Measurements from ENCODE around the gene ABHD12B.

DNA sequence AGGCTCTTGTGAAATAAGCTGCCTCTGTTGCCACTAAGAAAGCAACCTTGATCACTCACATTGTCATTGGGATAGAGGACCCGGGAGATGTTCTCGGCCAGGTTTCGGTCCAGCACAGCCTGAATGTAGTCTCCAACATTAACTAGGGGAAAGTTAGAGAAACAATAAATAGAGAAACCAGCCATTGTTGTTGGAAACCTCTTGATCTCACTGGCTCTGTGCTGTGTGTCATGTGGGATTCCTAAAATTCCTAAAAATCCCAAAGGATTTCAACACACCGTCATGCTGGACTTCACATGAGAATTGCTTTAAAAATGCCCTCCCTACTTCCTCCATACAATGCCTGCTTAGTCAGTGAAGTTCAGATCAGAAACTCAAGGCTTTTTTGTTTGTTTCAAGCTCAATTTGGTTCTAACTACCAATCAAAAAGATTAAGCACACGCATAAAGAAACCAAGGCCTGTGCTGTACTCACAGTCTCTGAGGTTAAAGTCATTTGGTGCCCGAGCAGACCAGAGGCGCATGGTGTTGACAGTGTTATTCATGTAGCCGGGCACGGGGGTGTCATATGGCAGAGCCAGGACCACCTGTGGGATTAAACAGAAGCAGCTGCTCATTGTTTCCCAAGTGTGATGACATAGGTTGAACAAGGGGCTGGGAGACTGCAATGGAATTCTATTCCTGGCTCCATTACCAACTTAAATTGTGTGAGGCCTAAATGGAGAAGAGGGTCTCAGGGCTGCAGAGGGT, 48.8 kb downstream of the ABHD12B start:
- TF ChIP-seq, protein P1, sequence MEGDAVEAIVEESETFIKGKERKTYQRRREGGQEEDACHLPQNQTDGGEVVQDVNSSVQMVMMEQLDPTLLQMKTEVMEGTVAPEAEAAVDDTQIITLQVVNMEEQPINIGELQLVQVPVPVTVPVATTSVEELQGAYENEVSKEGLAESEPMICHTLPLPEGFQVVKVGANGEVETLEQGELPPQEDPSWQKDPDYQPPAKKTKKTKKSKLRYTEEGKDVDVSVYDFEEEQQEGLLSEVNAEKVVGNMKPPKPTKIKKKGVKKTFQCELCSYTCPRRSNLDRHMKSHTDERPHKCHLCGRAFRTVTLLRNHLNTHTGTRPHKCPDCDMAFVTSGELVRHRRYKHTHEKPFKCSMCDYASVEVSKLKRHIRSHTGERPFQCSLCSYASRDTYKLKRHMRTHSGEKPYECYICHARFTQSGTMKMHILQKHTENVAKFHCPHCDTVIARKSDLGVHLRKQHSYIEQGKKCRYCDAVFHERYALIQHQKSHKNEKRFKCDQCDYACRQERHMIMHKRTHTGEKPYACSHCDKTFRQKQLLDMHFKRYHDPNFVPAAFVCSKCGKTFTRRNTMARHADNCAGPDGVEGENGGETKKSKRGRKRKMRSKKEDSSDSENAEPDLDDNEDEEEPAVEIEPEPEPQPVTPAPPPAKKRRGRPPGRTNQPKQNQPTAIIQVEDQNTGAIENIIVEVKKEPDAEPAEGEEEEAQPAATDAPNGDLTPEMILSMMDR (IDR thresholded peaks at IDR 0.05; ENCODE audit: insufficient read depth, low read depth, low read length), result no peak
- TF ChIP-seq EZH2 (IDR thresholded peaks at IDR 0.05; ENCODE audit: insufficient read depth, low read length), result no peak
